ENCODE data around the gene DHX38.

Gene DHX38

DNA sequence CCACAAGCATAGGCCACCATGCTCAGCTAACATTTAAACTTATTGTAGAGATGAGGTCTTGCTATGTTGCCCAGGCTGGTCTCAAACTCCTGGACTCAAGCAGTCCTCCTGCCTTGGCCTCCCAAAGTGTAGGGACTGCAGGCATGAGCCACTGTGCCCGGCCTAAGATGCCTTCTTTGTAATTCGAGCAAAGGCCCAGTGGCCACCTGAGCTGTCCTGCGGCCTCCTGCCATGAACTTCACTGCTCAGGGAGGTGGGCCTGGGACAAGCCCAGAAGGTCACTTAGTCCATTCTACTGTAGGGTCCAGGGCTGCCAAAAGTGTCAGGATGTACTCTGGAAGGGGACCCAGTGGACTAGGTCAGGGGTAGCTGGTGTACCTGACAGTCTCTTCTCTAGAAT, 30.5 kb downstream of the DHX38 start:
- no peak overlapping the region for H3K4me3 ChIP-seq (ENCODE audit: severe bottlenecking)
- DNase-seq (ENCODE audit: low spot score), result no peak
- H3K36me3 ChIP-seq (ENCODE audit: low read depth), result no peaks in the 10 kb centered on the region
- TF ChIP-seq, protein P1, sequence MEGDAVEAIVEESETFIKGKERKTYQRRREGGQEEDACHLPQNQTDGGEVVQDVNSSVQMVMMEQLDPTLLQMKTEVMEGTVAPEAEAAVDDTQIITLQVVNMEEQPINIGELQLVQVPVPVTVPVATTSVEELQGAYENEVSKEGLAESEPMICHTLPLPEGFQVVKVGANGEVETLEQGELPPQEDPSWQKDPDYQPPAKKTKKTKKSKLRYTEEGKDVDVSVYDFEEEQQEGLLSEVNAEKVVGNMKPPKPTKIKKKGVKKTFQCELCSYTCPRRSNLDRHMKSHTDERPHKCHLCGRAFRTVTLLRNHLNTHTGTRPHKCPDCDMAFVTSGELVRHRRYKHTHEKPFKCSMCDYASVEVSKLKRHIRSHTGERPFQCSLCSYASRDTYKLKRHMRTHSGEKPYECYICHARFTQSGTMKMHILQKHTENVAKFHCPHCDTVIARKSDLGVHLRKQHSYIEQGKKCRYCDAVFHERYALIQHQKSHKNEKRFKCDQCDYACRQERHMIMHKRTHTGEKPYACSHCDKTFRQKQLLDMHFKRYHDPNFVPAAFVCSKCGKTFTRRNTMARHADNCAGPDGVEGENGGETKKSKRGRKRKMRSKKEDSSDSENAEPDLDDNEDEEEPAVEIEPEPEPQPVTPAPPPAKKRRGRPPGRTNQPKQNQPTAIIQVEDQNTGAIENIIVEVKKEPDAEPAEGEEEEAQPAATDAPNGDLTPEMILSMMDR (IDR thresholded peaks at IDR 0.05; ENCODE audit: poor library complexity, severe bottlenecking), result no peak
- H3K9me3 ChIP-seq (ENCODE audit: severe bottlenecking), result no peaks in the 10 kb centered on the region
- H3K27ac ChIP-seq (ENCODE audit: poor library complexity, severe bottlenecking), result no peak overlapping the region
- no peaks in the 10 kb centered on the region for H3K4me1 ChIP-seq (ENCODE audit: insufficient read depth, poor library complexity, severe bottlenecking)
- ATAC-seq (ENCODE audit: low read depth), result no peak
- H3K27me3 ChIP-seq (ENCODE audit: insufficient read depth, poor library complexity, severe bottlenecking), result no peaks in the 10 kb centered on the region

DNA sequence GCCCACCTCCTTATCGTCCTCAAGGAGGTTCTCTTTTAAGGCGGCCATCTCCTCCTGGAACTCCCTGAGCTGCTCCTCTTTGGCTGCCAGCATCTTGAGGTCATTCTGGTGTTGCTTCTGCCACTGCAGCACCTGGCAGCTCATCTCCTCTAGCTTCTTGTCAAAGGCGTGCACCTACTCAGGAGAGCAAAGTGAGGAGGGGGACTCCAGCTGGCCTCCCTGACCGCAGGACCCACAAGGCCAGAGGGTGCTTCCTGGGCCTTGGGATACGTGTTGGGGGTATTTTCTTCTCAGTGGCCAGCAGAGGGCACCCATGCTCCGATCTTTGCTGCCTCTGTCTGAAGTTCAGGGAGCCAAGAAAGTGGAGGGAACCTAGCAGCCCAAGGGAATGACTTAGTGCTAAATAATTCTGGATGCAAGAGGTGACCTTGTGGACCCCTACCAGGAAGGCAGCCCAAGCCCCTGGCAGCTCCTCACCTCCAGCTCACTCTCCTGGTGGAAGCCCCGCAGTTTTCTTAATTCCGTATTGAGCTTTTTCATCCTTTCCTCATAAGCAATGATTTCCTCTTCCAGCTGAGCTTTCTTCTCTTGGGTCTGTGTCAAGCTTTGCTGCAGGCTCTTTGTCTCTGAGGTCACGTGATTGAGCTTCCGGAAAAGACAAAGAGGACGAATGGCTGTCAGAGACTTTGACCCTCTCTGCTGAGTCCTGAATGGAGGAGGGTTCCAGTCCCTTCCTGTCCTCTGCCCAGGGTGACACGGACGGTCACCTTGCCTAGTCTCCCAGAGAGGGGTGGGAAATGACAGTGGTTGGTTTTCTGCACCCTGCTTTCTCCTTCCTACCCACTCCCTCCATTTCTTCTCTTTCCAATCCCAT, 31.4 kb downstream of the DHX38 start:
- H3K4me1 ChIP-seq (ENCODE audit: insufficient read depth, poor library complexity, severe bottlenecking), result no peaks in the 10 kb centered on the region
- peak; percentile 90 for ATAC-seq (ENCODE audit: low read depth)
- no peak for DNase-seq (ENCODE audit: low spot score)
- no peak overlapping the region for H3K27ac ChIP-seq (ENCODE audit: poor library complexity, severe bottlenecking)
- no peaks in the 10 kb centered on the region for H3K9me3 ChIP-seq (ENCODE audit: severe bottlenecking)
- H3K36me3 ChIP-seq (ENCODE audit: low read depth), result no peaks in the 10 kb centered on the region
- H3K4me3 ChIP-seq (ENCODE audit: severe bottlenecking), result no peak overlapping the region
- TF ChIP-seq, protein P1 (IDR thresholded peaks at IDR 0.05; ENCODE audit: poor library complexity, severe bottlenecking), result peak; percentile 86
- H3K27me3 ChIP-seq (ENCODE audit: insufficient read depth, poor library complexity, severe bottlenecking), result no peaks in the 10 kb centered on the region

DNA sequence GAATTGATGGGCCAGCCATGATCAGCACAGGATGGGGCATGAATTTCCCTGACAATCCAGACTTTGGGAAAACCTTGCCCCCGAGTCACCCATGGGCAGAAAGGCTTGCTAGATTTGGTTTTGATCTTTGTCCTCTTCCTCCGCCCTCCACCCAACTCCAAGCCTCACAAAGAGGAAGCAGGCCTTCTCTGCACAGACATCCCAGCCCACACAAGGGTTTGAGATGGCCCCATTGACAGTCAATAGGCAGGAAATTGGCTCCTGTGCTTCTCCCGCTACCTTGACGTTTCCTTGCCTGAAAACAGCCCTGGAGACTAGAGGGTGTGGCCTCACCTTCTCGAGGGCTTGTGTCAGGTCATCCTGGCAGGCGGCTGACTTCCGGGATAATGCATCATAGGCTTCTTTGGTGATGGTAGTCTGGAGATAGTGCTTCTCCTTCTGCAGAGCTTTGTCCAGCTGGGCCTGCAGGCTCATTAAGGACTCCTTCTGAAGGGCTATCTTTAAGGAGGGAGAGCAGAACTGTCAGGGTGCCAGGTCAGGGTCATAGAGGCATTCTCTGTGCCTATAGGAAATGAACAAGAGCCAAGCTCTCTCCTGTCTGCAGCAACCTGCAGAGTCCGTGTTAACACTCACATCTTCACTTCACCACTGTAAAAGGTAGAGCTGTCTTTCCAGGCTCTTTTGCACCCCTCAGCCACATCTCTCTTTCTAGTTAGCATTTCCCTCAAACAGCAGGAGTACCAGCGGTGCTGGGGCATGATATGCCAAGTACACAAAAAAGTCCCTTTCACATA, 32.2 kb downstream of the DHX38 start:
- no peak for ATAC-seq (ENCODE audit: low read depth)
- Histone ChIP-seq H3K4me3 (ENCODE audit: severe bottlenecking) (no peak overlapping the region), H3K36me3 (ENCODE audit: low read depth) (no peaks in the 10 kb centered on the region), H3K4me1 (ENCODE audit: insufficient read depth, poor library complexity, severe bottlenecking) (no peaks in the 10 kb centered on the region), H3K9me3 (ENCODE audit: severe bottlenecking) (no peaks in the 10 kb centered on the region), H3K27me3 (ENCODE audit: insufficient read depth, poor library complexity, severe bottlenecking) (no peaks in the 10 kb centered on the region), H3K27ac (ENCODE audit: poor library complexity, severe bottlenecking) (no peak overlapping the region)
- TF ChIP-seq, protein P1 (IDR thresholded peaks at IDR 0.05; ENCODE audit: poor library complexity, severe bottlenecking), result no peak
- no peak for DNase-seq (ENCODE audit: low spot score)

DNA sequence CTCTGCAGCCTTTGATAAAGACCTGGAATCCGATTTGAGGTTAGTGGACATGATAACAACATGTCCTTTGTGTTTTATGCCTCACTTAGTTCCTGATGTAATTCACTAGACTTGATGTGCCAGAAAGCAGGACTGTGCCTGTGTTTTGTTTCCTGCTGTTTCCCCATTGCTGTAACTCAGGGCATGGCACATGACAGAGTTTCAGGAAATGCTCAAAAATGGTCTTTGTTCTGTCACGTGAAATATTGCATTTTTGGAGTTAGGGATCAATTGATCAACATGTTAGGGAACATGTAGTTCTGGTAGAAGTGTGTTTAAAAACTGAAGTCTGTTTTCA, 32.8 kb downstream of the DHX38 start:
- DNase-seq (ENCODE audit: low spot score) (no peak), ATAC-seq (ENCODE audit: low read depth) (no peak)
- H3K4me1 ChIP-seq (ENCODE audit: insufficient read depth, poor library complexity, severe bottlenecking), result no peaks in the 10 kb centered on the region
- no peaks in the 10 kb centered on the region for H3K9me3 ChIP-seq (ENCODE audit: severe bottlenecking)
- H3K27me3 ChIP-seq (ENCODE audit: insufficient read depth, poor library complexity, severe bottlenecking), result no peaks in the 10 kb centered on the region
- H3K4me3 ChIP-seq (ENCODE audit: severe bottlenecking), result no peak overlapping the region
- H3K36me3 ChIP-seq (ENCODE audit: low read depth), result no peaks in the 10 kb centered on the region
- no peak overlapping the region for H3K27ac ChIP-seq (ENCODE audit: poor library complexity, severe bottlenecking)
- TF ChIP-seq, protein P1 (IDR thresholded peaks at IDR 0.05; ENCODE audit: poor library complexity, severe bottlenecking), result no peak

Measured in RWPE2 (cell line).